Activated T-helper 9 cell treated with anti-CD3 and anti-CD28 coated beads, Interleukin-2, amount 50 U/mL, for 16 hours (primary cell): ENCODE results near the gene COPS2.
"Not testable (repeated sequence)": the region's sequence is repeated elsewhere in the genome, so short reads cannot be mapped to it uniquely, and the experiment has no call there.

Experiments used
- DNase-seq: peaks from one replicate; pipeline ENCODE4 v3.0.0-alpha.2; 2020; ENCODE audit warnings: low read depth

The COPS2 gene

GRCh38 chr15:49155110-49155833, at the start of gene COPS2:
COPS2 (minus strand) TSS chr15:49155599; CDS start chr15:49155578, 21 bp downstream.
- DNase-seq: peak; percentile 86

GRCh38 chr15:49200347-49200746, 44.9 kb upstream of the COPS2 start:
- DNase-seq: no peak

- DNase-seq: no peak
Observed at GRCh38 chr15:49199666-49200065, 44.3 kb upstream of the COPS2 start.

GRCh38 chr15:49196856-49197255, 41.5 kb upstream of the COPS2 start:
- DNase-seq: no peak

GRCh38 chr15:49191892-49192291, 36.5 kb upstream of the COPS2 start:
- DNase-seq: no peak

GRCh38 chr15:49190586-49190985, 35.2 kb upstream of the COPS2 start:
- DNase-seq: no peak

GRCh38 chr15:49189631-49190030, 34.2 kb upstream of the COPS2 start:
- DNase-seq: no peak

- DNase-seq: no peak
Observed at GRCh38 chr15:49188933-49189332, 33.5 kb upstream of the COPS2 start.

- no peak for DNase-seq
Observed at GRCh38 chr15:49187549-49188245, 32.3 kb upstream of the COPS2 start.

- no peak for DNase-seq
Observed at GRCh38 chr15:49185473-49185872, 30.1 kb upstream of the COPS2 start.

- DNase-seq: not testable (repeated sequence)
Observed at GRCh38 chr15:49183741-49184140, 28.3 kb upstream of the COPS2 start.

GRCh38 chr15:49182128-49182527, 26.7 kb upstream of the COPS2 start:
- no peak for DNase-seq

- DNase-seq: no peak
Observed at GRCh38 chr15:49179433-49180190, 24.2 kb upstream of the COPS2 start.

- no peak for DNase-seq
Observed at GRCh38 chr15:49178497-49178896, 23.1 kb upstream of the COPS2 start.

GRCh38 chr15:49175582-49176397, 20.4 kb upstream of the COPS2 start:
- not testable (repeated sequence) for DNase-seq

- DNase-seq: no peak
Observed at GRCh38 chr15:49174902-49175301, 19.5 kb upstream of the COPS2 start.

- DNase-seq: no peak
Observed at GRCh38 chr15:49171790-49172189, 16.4 kb upstream of the COPS2 start.

GRCh38 chr15:49169880-49170597, 14.6 kb upstream of the COPS2 start, which contains the start of gene GALK2:
GALK2 (plus strand) TSS chr15:49170247; CDS start chr15:49170323, 76 bp downstream.
- peak; percentile 68 for DNase-seq

- no peak for DNase-seq
Observed at GRCh38 chr15:49168016-49168415, 12.6 kb upstream of the COPS2 start.

GRCh38 chr15:49164865-49165264, 9.5 kb upstream of the COPS2 start:
- DNase-seq: no peak

- no peak for DNase-seq
Observed at GRCh38 chr15:49163678-49164077, 8.3 kb upstream of the COPS2 start.
